ENCODE measurements around the gene MREG. TPM values are rescaled to one million over a fixed set of nuclear protein-coding genes. Genes with fewer than 3 reads are reported as not detected.
A peak's percentile ranks its signal among the peaks of the same experiment; 100 is the strongest.

The MREG gene
- total and polyA plus RNA-seq, 10 of the 15 experiments (the other 5 are each of a cell fraction or from before 2014, with no cell fraction given), result 6.9 to 45.0 (median 28.5) TPM

DNA sequence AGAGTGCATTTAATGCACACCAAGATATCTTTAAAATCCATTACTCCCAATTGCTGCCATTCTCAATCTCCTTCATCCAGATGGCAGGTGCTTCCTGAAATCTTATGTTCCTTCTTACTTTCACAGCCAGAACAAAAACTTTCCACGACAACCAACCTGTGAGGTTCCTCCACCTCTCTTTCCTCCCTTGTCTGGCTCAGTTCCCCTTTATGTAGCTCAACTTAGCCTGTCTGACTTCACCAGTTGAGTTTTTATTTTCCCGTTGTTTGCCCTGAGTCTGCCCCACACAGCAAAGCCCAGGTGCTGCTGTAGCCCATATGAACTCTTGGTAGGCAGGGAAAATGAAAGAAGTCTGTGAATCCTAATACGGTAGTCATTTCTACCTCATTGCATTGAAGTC lies 112.5 kb downstream of the MREG start (continued):
- no peak for TF ChIP-seq ATF2 (IDR thresholded peaks at IDR 0.05; ENCODE audit: low read length)
- no peak for TF ChIP-seq MEF2B (IDR thresholded peaks at IDR 0.05; ENCODE audit: partially characterized antibody, poor library complexity, severe bottlenecking)
- TF ChIP-seq, protein P1, sequence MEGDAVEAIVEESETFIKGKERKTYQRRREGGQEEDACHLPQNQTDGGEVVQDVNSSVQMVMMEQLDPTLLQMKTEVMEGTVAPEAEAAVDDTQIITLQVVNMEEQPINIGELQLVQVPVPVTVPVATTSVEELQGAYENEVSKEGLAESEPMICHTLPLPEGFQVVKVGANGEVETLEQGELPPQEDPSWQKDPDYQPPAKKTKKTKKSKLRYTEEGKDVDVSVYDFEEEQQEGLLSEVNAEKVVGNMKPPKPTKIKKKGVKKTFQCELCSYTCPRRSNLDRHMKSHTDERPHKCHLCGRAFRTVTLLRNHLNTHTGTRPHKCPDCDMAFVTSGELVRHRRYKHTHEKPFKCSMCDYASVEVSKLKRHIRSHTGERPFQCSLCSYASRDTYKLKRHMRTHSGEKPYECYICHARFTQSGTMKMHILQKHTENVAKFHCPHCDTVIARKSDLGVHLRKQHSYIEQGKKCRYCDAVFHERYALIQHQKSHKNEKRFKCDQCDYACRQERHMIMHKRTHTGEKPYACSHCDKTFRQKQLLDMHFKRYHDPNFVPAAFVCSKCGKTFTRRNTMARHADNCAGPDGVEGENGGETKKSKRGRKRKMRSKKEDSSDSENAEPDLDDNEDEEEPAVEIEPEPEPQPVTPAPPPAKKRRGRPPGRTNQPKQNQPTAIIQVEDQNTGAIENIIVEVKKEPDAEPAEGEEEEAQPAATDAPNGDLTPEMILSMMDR (IDR thresholded peaks at IDR 0.05 in 2 of 3, conservative IDR thresholded peaks at IDR 0.05 in 1 of 3; ENCODE audit: control insufficient read depth in 2 of 3, extremely low read depth in 1 of 3, insufficient read depth in 1 of 3, low read depth in 3 of 3, low read length in 3 of 3), result no peak
- no peak for TF ChIP-seq ZBTB11 (CRISPR knock-in tag; IDR thresholded peaks at IDR 0.05)
- TF ChIP-seq SREBF2 (IDR thresholded peaks at IDR 0.05; ENCODE audit: low read length), result no peak
- peak; percentile 70 to 72; a peak in 3 of 4 replicates for TF ChIP-seq IKZF2 (IDR thresholded peaks at IDR 0.05)
- TF ChIP-seq SMAD1 (IDR thresholded peaks at IDR 0.05; ENCODE audit: low read depth, partially characterized antibody), result no peak
- no peak for TF ChIP-seq PML (IDR thresholded peaks at IDR 0.05; ENCODE audit: low read length)
- TF ChIP-seq NFYB (IDR thresholded peaks at IDR 0.05; ENCODE audit: insufficient read depth, low read depth, low read length), result no peak
- 0 out of 2 replicates have a peak, but pooled peaks have one; percentile 34 for TF ChIP-seq DPF2 (IDR thresholded peaks at IDR 0.05)
- peak; percentile 84; the same call in 1 of the 2 replicates for TF ChIP-seq SPI1 (IDR thresholded peaks at IDR 0.05; ENCODE audit: borderline replicate concordance, insufficient read depth, low read depth, low read length)
- TF ChIP-seq EP300 (IDR thresholded peaks at IDR 0.05; ENCODE audit: borderline replicate concordance in 1 of 2, control insufficient read depth in 1 of 2, low read depth in 2 of 2, low read length in 2 of 2), result 0 out of 4 replicates have a peak, but pooled peaks of 1 of the 2 experiments have one; percentile 15
- no peak for TF ChIP-seq MYB (IDR thresholded peaks at IDR 0.05; ENCODE audit: borderline replicate concordance, low read depth, low read length)
- no peak for TF ChIP-seq TCF12 (IDR thresholded peaks at IDR 0.05; ENCODE audit: low read depth, low read length)
- TF ChIP-seq FOXM1 (IDR thresholded peaks at IDR 0.05; ENCODE audit: low read depth, low read length), result no peak
- no peak for TF ChIP-seq ZBTB40 (IDR thresholded peaks at IDR 0.05; ENCODE audit: borderline replicate concordance)
- no peak for TF ChIP-seq RELA (IDR thresholded peaks at IDR 0.05; ENCODE audit: borderline replicate concordance, partially characterized antibody)
- TF ChIP-seq CEBPB (IDR thresholded peaks at IDR 0.05; ENCODE audit: borderline replicate concordance in 1 of 2, low read depth in 2 of 2, low read length in 2 of 2), result no peak
- TF ChIP-seq MTA3 (IDR thresholded peaks at IDR 0.05; ENCODE audit: borderline replicate concordance, low read length), result no peak
- TF ChIP-seq ZSCAN29 (IDR thresholded peaks at IDR 0.05), result no peak
